Upper lobe of left lung (tissue), 6 donors: Measurements from ENCODE around the gene NEUROG1. TPM values are rescaled to one million over a fixed set of nuclear protein-coding genes. Genes with fewer than 3 reads are reported as not detected.
"Not testable (repeated sequence)": the region's sequence is repeated elsewhere in the genome, so short reads cannot be mapped to it uniquely, and the experiment has no call there.

ENCODE experiments used
- ATAC-seq, 2 donors: fragments of 200-7000 bp; cut with Tn5 transposase; one replicate each; pipeline ENCODE4 v1.9.1; 2022; ENCODE audit warnings: mild to moderate bottlenecking in 2 of 2, moderate library complexity in 2 of 2; ENCODE audit not compliant: low FRiP score in 2 of 2
- DNase-seq, 2 donors: peaks; one replicate each; pipeline ENCODE4 v3.0.0-alpha.2; 2019 to 2020
- H3K27ac ChIP-seq, 4 donors: fragments of 200-600 bp; sonication (generic); one replicate each; pipeline ENCODE4 v1.5.1; 2016 to 2019
- H3K27me3 ChIP-seq, 4 donors: fragments of 200-600 bp; sonication (generic); one replicate each; pipeline ENCODE4 v1.5.1; 2017 to 2019
- H3K36me3 ChIP-seq, 4 donors: fragments of 200-600 bp; sonication (generic); one replicate each; pipeline ENCODE4 v1.5.1; 2016 to 2019
- H3K4me1 ChIP-seq, 4 donors: fragments of 200-600 bp; sonication (generic); one replicate each; pipeline ENCODE4 v1.5.1; 2018 to 2019
- H3K4me3 ChIP-seq, 4 donors: fragments of 200-600 bp; sonication (generic); one replicate each; pipeline ENCODE4 v1.5.1; 2017 to 2019; ENCODE audit warnings: mild to moderate bottlenecking in 2 of 4, moderate library complexity in 1 of 4
- H3K9me3 ChIP-seq, 4 donors: fragments of 200-600 bp; sonication (generic); one replicate each; pipeline ENCODE4 v1.5.1; 2018 to 2019
- EP300 ChIP-seq, 4 donors: sonication (generic); formaldehyde crosslinking; IDR thresholded peaks; one replicate each; pipeline ENCODE4 v1.5.1; 2017; ENCODE audit warnings: antibody characterized with exemption in 4 of 4, control low read depth in 2 of 4
- POLR2A ChIP-seq, 4 donors: fragments of 450-650 bp; IDR thresholded peaks; one replicate each; pipeline ENCODE4 v1.5.1; 2016 to 2017; ENCODE audit warnings: antibody characterized with exemption in 4 of 4, mild to moderate bottlenecking in 2 of 4
- POLR2AphosphoS5 ChIP-seq, 2 donors: sonication (generic); formaldehyde crosslinking; IDR thresholded peaks; one replicate each; pipeline ENCODE4 v1.5.1; 2017; ENCODE audit warnings: antibody characterized with exemption in 2 of 2
- WGBS, 2 donors: methylation state at CpG; one replicate each; pipeline ENCODE4 v1.1.5; 2017 to 2018; 5-methylcytosine and 5-hydroxymethylcytosine counted together
- total RNA-seq, 6 donors: library from RNA; depleted of rRNA in 4 of 6; stranded (reverse); fragments of >200 nt in 4 of 6; gene quantifications; one replicate each; pipeline versions ENCODE4 v1.1.0 to v1.2.1, GENCODE V29; 2016 to 2021
- TF ChIP-seq, protein P1 (sequence below), 6 experiments: fragments of 450-650 bp in 4 of 6; fragments of 200-600 bp in 2 of 6; sonication (generic) in 2 of 6; IDR thresholded peaks; one replicate each; pipeline ENCODE4 v1.5.1; 2016 to 2019; ENCODE audit warnings: antibody characterized with exemption in 6 of 6
- donor health status: DM: no; HTN: no; CAD: no; lungs with moderate emphysema.
- donor health status: DM: no; HTN: yes; CAD: no; lungs with severe emphysema.

NEUROG1 gene
- total RNA-seq, 6 donors from 2014 or later: not detected

DNA sequence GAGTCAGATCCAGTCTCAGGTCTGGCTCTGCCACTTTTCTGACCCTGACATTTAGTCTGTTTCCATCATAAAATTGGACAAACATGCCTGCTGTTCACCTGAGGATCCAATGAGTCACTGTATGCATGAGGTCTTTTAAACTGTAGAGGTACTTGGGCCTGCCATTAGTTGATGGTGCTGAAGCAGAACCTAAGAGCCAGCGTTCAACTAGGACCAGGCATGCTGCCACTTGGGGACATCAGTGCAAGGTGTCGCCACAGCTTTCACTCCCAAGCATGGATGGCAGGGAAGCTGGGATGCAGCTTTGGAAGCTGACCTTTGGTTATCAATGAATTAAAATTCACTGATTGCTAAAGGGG is 37.1 kb downstream of the NEUROG1 start:
- ATAC-seq (no peak), DNase-seq (no peak)
- WGBS, 2 donors: 68% methylated on average over 2 of the region's 2 CpGs
- Histone ChIP-seq H3K4me1 (peaks cover 0 to 3% (median under 1%) of the 10 kb centered on the region in 4 donors), H3K27me3 (no peaks in the 10 kb centered on the region), H3K36me3 (no peaks in the 10 kb centered on the region), H3K9me3 (no peaks in the 10 kb centered on the region), H3K4me3 (no peak overlapping the region), H3K27ac (no peak overlapping the region)
- no peak for TF ChIP-seq EP300 (IDR thresholded peaks at IDR 0.05)
- TF ChIP-seq, protein P1, sequence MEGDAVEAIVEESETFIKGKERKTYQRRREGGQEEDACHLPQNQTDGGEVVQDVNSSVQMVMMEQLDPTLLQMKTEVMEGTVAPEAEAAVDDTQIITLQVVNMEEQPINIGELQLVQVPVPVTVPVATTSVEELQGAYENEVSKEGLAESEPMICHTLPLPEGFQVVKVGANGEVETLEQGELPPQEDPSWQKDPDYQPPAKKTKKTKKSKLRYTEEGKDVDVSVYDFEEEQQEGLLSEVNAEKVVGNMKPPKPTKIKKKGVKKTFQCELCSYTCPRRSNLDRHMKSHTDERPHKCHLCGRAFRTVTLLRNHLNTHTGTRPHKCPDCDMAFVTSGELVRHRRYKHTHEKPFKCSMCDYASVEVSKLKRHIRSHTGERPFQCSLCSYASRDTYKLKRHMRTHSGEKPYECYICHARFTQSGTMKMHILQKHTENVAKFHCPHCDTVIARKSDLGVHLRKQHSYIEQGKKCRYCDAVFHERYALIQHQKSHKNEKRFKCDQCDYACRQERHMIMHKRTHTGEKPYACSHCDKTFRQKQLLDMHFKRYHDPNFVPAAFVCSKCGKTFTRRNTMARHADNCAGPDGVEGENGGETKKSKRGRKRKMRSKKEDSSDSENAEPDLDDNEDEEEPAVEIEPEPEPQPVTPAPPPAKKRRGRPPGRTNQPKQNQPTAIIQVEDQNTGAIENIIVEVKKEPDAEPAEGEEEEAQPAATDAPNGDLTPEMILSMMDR (IDR thresholded peaks at IDR 0.05): no peak
- no peak for TF ChIP-seq POLR2AphosphoS5 (IDR thresholded peaks at IDR 0.05)
- TF ChIP-seq POLR2A (IDR thresholded peaks at IDR 0.05): no peak

DNA sequence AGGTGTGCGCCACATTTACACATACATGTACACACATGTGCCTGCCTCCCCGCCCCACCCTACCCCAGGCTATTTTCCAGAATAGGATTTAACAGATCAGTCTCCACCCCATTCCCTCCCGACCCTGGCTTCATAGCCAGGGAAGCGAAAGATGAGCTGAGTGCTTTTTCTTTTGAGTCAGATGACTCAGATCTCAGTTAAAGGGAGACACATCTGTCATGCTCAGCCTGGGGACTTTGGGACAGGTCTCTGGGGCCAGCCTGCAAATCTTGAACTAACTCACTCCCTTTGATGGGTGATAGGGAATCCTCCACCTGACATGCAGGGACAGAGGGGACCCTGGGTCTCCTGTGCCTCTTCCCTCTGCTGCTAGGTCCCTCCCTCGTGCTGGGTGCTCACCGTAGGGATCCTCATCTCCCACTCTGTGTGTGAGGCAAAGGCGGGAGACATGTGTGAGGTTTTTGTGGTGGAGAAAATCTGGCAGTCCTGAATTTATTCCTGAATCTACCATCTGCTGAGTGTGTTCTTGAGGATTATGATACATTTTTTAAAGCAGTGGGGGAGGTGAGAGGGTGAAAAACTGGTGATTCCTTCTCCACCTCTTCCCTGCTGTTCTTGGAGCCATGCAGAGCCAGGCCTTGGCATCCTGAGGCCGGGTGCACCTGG is 37.7 kb downstream of the NEUROG1 start:
- no peak overlapping the region for H3K4me3 ChIP-seq
- no peaks in the 10 kb centered on the region for H3K9me3 ChIP-seq
- no peaks in the 10 kb centered on the region for H3K27me3 ChIP-seq
- 79 to 83% methylated on average over 8 of the region's 8 CpGs for WGBS, 2 donors
- ATAC-seq (no peak), DNase-seq (no peak)
- H3K4me1 ChIP-seq: peaks cover 0 to 8% (median 3%) of the 10 kb centered on the region in 4 donors
- no peak for TF ChIP-seq EP300 (IDR thresholded peaks at IDR 0.05)
- TF ChIP-seq POLR2AphosphoS5 (IDR thresholded peaks at IDR 0.05): no peak
- TF ChIP-seq, protein P1 (IDR thresholded peaks at IDR 0.05): no peak
- TF ChIP-seq POLR2A (IDR thresholded peaks at IDR 0.05): no peak
- no peak overlapping the region for H3K27ac ChIP-seq
- no peaks in the 10 kb centered on the region for H3K36me3 ChIP-seq

DNA sequence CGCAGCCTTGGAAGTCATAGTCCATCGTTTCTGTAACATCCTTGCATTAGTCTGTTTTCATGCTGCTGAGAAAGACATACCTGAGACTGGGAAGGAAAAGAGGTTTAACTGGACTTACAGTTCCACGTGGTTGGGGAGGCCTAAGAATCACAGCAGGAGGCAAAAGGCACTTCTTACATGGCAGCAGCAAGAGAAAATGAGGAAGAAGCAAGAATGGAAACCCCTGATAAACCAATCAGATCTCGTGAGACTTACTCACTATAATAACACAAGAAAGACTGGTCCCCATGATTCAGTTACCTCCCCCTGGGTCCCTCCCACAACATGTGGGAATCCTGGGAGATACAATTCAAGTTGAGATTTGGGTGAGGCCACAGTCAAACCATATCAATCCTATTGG is 40.2 kb downstream of the NEUROG1 start:
- H3K9me3 ChIP-seq, H3K27ac ChIP-seq, H3K36me3 ChIP-seq, ATAC-seq, H3K4me3 ChIP-seq, DNase-seq: not testable (repeated sequence)
- 81 to 85% methylated on average over 4 of the region's 4 CpGs for WGBS, 2 donors
- Histone ChIP-seq H3K4me1 (peaks cover 0 to 29% (median 21%) of the 10 kb centered on the region in 4 donors), H3K27me3 (peaks cover 0 to 11% (median 1%) of the 10 kb centered on the region in 4 donors)

DNA sequence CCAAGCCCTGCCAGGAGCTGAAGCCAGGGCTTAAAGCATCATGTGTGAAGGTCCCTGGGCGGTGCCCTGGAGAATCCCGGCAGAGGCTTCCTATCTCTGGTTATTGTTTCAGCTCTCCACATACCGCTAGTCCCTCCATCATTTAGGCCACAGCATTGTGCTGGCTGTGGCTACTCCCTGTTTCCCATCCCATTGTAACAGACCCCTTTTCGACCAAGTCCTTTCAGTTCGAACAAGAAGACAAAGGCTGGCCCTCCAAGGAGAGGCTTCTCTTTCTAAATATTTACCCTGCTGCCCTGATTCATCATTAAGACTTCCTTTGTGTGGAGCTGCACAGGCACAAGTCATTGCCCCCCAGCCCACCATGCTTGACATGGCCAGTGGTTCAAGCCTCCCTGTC is 41.6 kb downstream of the NEUROG1 start:
- no peaks in the 10 kb centered on the region for H3K36me3 ChIP-seq
- H3K4me3 ChIP-seq: no peak overlapping the region
- H3K9me3 ChIP-seq: no peaks in the 10 kb centered on the region
- H3K27me3 ChIP-seq: peaks cover 0 to 24% (median 10%) of the 10 kb centered on the region in 4 donors
- no peak overlapping the region for H3K27ac ChIP-seq
- TF ChIP-seq POLR2AphosphoS5 (IDR thresholded peaks at IDR 0.05) (no peak), POLR2A (IDR thresholded peaks at IDR 0.05) (no peak), EP300 (IDR thresholded peaks at IDR 0.05) (no peak)
- TF ChIP-seq, protein P1 (IDR thresholded peaks at IDR 0.05): no peak
- no peak for ATAC-seq
- WGBS, 2 donors: 74 to 89% methylated on average over 5 of the region's 5 CpGs
- DNase-seq: no peak
- H3K4me1 ChIP-seq: peaks cover 10 to 42% (median 34%) of the 10 kb centered on the region in 4 donors

DNA sequence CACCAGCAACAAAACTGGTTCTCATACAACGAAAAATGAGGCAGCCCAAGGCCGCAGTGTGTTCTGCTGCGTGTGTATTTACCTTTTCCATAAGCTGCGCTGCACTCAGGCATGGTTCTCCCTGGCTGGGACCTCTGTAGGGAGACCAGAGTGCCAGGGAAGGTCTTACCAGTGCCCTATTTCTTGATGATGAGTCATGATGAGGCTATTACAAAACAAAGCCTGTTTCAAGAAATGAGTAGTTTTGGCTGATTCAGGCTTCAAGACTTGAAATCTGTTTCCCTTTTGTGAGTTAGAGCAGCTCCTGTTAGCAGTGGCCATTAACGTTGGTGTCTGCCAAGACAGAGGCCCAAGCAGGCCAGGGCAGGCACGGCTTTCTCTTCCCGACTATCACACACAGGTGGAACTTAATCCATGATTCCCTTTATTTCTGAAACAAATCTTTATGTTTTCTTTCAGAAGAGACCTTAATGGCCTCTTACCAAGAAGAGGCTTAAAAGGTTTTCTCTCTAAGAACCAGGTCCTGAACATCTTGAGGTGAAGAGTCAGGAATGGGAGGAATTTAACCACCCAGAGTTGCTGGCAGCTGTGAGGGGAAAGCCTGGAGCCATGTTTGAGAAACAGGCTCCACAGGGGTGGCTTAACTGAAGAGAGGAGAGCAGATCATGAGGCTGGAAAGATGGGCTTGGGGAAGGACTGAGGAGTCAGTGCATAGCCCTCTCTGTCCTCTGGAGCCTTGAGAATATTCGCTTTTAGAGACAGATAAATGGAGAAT is 42.2 kb downstream of the NEUROG1 start:
- H3K4me3 ChIP-seq: no peak overlapping the region
- H3K36me3 ChIP-seq: no peaks in the 10 kb centered on the region
- DNase-seq (no peak), ATAC-seq (peak in 1 of 2 donors; percentile 32)
- WGBS, 2 donors: 70 to 74% methylated on average over 7 to 8 of the region's 8 CpGs
- peaks cover 0 to 30% (median 14%) of the 10 kb centered on the region in 4 donors for H3K27me3 ChIP-seq
- H3K4me1 ChIP-seq: peaks cover 16 to 48% (median 40%) of the 10 kb centered on the region in 4 donors
- TF ChIP-seq POLR2A (IDR thresholded peaks at IDR 0.05): no peak
- no peak for TF ChIP-seq EP300 (IDR thresholded peaks at IDR 0.05)
- TF ChIP-seq, protein P1 (IDR thresholded peaks at IDR 0.05): no peak
- no peak for TF ChIP-seq POLR2AphosphoS5 (IDR thresholded peaks at IDR 0.05)
- H3K9me3 ChIP-seq: no peaks in the 10 kb centered on the region
- H3K27ac ChIP-seq: no peak overlapping the region
